ENCODE results near the gene RXRA.

DNA sequence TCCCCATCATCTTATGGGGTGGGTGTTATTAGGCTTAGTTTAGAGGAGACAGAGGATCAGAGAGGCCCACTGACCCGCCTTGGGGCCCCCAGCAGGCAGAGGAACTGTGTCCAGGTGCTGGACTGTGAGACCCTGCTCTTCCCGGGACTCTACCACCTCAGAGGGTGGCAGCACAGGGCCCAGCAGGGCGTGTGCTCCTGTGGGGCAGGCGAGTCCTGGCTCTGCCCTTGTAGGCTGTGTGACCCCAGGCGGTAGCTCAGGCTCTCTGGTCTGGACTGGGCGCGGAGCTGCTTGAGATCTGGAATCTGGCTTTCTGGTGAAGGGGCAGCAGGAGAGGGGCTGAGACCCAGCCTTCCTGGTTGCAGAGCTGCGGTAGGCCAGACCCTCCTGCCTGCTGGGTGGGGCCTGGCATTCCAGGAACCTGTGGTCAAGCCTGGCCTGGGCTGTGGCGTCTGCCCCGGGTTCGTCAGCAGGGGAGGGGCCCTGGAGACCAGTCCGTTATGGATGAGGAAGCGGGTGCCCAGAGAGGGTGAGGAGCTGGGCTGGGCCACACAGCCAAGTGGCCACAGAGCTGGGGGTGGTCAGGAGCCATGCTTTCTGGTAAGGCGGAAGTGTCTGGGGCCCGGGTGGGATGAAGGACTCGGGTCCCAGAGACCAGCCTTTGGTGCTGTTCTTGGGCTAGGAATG lies 46.5 kb downstream of the RXRA start:
- TF ChIP-seq CTCF (IDR thresholded peaks at IDR 0.05) (no peak), POLR2A (IDR thresholded peaks at IDR 0.05) (no peak), EP300 (IDR thresholded peaks at IDR 0.05; ENCODE audit: low read depth) (no peak)

All from transverse colon (tissue), 3 donors.